ENCODE measurements around the gene AP1S1. TPM values are rescaled to one million over a fixed set of nuclear protein-coding genes. Genes with fewer than 3 reads are reported as not detected.
"Not testable (repeated sequence)": the region's sequence is repeated elsewhere in the genome, so short reads cannot be mapped to it uniquely, and the experiment has no call there.

The AP1S1 gene
- polyA plus RNA-seq, 3 donors = 72.1 to 82.5 (median 76.9) TPM

- no peak for DNase-seq (ENCODE audit: low read depth in 3 of 3, low spot score in 2 of 3)
These were observed 29.8 kb upstream of the AP1S1 start for GRCh38 chr7:101124376-101125056.

DNA sequence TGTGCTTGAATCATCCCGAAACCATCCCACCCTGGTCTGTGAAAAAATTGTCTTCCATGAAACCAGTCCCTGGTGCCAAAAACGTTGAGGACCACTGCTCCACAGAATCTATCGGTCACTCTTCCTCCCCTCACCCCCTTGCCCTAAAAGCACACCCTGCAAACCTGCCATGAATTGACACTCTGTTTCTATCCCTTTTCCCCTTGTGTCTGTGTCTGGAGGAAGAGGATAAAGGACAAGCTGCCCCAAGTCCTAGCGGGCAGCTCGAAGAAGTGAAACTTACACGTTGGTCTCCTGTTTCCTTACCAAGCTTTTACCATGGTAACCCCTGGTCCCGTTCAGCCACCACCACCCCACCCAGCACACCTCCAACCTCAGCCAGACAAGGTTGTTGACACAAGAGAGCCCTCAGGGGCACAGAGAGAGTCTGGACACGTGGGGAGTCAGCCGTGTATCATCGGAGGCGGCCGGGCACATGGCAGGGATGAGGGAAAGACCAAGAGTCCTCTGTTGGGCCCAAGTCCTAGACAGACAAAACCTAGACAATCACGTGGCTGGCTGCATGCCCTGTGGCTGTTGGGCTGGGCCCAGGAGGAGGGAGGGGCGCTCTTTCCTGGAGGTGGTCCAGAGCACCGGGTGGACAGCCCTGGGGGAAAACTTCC lies 28.2 kb upstream of the AP1S1 start:
- no peak for DNase-seq (ENCODE audit: low read depth in 3 of 3, low spot score in 2 of 3)

DNA sequence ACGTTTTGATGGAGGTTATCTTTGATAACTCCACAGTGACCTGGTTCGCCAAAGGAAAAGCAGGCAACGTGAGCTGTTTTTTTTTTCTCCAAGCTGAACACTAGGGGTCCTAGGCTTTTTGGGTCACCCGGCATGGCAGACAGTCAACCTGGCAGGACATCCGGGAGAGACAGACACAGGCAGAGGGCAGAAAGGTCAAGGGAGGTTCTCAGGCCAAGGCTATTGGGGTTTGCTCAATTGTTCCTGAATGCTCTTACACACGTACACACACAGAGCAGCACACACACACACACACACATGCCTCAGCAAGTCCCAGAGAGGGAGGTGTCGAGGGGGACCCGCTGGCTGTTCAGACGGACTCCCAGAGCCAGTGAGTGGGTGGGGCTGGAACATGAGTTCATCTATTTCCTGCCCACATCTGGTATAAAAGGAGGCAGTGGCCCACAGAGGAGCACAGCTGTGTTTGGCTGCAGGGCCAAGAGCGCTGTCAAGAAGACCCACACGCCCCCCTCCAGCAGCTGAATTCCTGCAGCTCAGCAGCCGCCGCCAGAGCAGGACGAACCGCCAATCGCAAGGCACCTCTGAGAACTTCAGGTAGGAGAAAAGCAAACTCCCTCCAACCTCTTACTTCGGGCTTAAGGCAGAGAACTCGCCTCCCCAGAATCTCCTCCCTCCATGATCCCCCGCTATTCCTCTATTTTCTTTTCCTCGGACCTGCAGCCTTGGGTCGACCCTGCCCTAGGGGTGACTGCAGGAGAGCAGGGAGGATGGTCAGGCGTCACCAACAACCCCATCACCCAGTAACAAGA lies 27.4 kb upstream of the AP1S1 start, which contains the start of gene SERPINE1:
SERPINE1 (plus strand) TSS at position 454 of the 809 bp plus-strand sequence. CDS start 1,290 bp downstream, outside the sequence.
- DNase-seq (ENCODE audit: low read depth in 3 of 3, low spot score in 2 of 3) = peak; percentile 73 to 79 (median 77)

DNA sequence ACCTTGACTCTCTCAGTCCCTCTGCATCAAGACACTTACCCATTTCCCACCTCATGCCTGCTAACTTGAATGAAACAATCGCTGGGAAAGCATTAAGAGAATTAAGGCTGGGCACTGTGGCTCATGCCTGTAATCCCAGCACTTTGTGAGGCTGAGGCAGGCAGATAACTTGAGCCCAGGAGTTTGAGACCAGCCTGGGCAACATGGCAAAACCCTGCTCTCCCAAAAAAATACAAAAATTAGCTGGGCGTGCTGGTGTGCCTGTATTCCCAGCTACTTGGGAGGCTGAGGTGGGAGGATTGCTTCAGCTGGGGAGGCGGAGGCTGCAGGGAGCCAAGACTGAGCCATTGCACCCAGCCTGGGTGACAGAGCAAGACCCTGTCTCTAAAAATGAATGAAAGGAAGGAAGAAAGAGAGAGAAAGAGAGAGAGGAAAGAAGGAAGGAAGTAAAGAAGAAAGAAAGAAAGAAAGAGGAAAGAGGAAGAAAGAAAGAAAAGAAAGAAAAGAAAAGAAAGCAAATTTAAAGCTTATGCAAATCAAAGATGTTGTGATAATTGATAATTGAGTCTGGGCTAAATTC lies 26.7 kb upstream of the AP1S1 start:
- DNase-seq (ENCODE audit: low read depth in 3 of 3, low spot score in 2 of 3) = no peak

- DNase-seq (ENCODE audit: low read depth in 3 of 3, low spot score in 2 of 3) = no peak
These were observed 26.0 kb upstream of the AP1S1 start for GRCh38 chr7:101128040-101128834.

DNA sequence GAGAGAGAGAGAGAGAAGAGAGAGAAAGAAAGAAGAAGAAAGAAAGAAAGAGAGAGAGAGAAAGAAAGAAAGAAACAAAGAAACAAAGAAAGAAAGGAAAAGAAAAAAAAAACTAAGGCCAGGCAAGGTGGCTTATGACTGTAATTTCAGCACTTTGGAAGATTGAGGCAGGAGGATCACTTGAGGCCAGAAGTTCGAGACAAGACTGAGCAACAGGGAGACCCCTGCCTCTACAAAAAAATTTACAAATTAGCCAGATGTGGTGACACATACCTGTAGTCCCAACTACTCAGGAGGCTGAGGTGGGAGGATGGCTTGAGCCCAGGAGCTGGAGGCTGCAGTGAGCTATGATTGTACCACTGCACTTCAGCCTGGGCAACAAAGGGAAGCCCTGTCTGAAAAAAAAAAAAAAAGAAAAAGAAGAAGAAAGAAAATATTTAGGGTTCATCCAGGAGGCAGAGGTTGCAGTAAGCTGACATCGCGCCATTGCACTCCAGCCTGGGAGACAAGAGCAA lies 24.6 kb upstream of the AP1S1 start:
- DNase-seq (ENCODE audit: low read depth in 3 of 3, low spot score in 2 of 3) = no peak

DNA sequence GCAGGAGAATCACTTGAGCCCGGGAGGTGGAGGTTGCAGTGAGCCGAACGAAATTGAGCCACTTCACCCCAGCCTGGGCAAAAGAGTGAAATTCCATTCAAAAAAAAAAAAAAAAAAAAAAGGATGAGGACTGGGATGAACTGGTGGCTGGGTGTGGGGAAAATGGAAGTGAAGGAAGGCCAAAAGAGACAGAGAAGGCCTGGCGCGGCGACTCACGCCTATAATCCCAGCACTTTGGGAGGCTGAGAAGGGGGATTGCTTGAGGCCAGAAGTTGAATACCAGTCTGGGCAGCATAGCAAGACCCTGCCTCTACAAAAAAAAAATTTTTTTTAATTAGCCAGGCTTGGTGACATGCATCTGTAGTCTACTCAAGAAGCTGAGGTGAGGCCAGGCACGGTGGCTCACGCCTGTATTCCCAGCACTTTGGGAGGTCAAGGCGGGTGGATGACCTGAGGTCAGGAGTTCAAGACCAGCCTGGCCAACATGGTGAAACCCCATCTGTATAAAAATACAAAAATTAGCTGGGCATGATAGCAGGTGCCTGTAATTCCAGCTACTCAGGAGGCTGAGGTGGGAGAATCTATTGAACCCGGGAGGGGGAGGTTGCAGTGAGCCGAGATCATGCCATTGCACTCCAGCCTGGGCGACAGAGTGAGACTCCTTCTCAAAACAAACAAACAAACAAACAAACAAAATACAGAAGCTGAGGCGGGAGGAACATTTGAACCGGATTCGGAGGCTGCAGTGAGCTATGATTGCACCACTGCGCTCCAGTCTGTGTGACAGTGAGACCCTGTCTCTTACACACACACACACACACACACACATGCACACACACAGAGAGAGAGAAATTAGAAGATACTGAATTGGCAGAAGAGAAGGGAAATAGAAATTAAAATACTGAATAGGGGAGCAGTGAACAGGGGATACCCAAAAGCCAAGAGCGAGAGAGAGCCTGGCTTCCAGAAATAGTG lies 21.4 kb upstream of the AP1S1 start:
- not testable (repeated sequence) for DNase-seq (ENCODE audit: low read depth in 3 of 3, low spot score in 2 of 3)

DNA sequence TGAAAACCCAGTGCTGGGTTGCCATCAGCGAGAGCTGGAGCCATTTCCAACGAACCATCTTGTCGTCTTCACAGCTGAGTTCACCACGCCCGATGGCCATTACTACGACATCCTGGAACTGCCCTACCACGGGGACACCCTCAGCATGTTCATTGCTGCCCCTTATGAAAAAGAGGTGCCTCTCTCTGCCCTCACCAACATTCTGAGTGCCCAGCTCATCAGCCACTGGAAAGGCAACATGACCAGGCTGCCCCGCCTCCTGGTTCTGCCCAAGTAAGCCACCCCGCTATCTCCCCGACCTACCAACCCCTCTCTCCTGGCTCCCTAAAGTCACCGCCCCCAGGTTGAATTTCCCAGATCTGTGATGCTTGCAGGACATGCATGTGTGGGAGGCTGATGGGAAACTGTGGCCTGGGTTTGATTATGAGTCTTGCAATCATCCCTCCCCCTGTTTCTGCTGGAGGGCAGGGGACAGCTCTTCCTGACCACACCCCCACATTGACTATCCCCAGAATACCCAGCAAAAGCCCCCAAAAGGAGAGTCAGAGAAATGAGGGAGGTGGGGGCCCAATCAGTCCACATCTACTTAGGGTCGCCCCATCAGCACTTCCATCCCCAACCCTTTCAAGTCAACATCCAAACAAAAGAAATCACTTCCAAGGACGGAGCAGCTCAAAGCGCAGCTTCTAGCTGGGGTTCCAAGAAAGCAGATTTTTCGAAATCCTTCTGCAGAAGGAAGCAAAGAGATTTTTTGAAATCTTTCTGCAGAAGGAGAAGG lies 20.5 kb upstream of the AP1S1 start:
- no peak for DNase-seq (ENCODE audit: low read depth in 3 of 3, low spot score in 2 of 3)

DNA sequence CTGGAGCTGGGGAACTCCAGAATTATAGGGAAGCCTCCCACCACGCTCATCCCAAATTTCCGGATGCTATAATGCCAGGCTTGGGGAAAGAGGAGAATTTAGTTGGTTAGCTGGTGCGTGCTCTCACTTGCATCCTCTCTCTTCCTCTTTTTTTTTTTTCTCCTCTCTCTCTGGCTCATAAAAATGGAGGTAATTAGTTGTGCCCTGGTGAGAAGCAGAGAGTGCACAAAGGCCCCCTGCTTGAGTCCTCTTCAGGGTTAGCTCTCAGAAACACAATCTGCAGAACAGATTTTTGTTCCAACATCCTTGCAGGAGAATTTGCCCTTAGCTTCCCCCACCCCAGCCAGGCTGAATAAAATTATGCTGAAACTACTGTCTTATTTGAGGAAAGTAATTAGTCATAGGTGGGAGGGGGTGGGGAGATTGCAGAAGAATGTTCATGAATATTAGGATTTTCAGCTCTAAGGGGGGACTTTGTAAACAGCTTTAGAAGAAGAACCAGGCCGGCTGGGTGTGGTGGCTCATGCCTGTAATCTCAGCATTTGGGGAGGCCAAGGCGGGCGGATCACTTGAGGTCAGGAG lies 19.8 kb upstream of the AP1S1 start:
- no peak for DNase-seq (ENCODE audit: low read depth in 3 of 3, low spot score in 2 of 3)

- no peak for DNase-seq (ENCODE audit: low read depth in 3 of 3, low spot score in 2 of 3)
These were observed 16.5 kb upstream of the AP1S1 start for GRCh38 chr7:101137651-101138212.

GRCh38 chr7:101138213-101138870 lies 15.9 kb upstream of the AP1S1 start:
- DNase-seq (ENCODE audit: low read depth in 3 of 3, low spot score in 2 of 3) = no peak

GRCh38 chr7:101140339-101140699 lies 14.0 kb upstream of the AP1S1 start:
- DNase-seq (ENCODE audit: low read depth in 3 of 3, low spot score in 2 of 3) = no peak

DNA sequence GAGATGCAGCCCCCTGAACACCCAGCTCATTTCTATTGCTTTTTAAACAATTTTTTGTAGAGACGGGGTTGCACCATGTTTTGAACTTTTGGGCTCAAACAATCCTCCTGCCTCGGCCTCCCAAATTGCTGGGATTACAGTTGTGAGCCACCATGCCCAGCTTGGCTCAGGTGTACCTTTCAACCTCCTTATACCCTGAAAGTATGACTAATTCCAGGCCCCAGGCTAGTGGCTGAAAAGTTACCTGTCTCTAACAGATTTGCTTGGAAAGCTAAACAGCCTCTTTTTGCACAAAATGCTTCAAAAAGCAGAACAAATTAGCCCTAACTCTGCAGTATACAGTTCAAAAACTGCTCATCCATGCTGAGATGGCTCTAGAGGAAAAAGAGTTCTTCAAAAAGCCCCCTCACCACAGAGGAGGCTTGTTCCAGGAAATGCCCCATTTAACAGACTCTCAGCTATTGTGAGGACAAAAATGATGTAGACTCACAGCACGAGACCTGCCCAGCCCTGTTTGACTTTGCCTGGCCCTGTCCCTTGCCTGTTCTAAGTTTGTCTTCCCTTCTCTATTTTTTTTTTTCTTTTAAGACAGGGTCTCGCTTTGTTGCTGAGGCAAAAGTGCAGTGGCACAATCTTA lies 13.4 kb upstream of the AP1S1 start:
- no peak for DNase-seq (ENCODE audit: low read depth in 3 of 3, low spot score in 2 of 3)

- no peak for DNase-seq (ENCODE audit: low read depth in 3 of 3, low spot score in 2 of 3)
These were observed 2.2 kb upstream of the AP1S1 start for GRCh38 chr7:101151908-101152651.

DNA sequence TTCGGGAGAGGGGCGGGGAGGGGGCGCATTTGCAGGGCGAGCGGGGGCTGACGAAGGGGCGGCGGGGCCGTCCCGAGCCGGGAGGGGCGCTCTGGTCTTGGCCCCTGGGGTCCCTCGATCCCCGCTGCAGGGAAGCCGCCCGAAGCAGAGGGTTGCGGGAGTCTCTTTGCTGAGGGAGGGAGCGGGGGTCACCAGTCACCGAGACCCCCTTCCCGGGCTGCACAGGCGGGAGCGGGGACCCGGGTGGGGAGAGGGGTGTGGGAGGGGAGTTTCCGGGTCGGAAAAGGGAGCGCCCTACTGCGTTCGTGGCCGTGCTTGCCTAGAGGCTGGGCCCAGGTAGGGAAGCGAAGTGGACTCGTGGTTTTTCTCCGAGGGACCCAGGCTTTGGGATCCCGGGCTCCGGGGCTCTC lies 422 bp downstream of the AP1S1 start:
- DNase-seq (ENCODE audit: low read depth in 3 of 3, low spot score in 2 of 3) = no peak

DNA sequence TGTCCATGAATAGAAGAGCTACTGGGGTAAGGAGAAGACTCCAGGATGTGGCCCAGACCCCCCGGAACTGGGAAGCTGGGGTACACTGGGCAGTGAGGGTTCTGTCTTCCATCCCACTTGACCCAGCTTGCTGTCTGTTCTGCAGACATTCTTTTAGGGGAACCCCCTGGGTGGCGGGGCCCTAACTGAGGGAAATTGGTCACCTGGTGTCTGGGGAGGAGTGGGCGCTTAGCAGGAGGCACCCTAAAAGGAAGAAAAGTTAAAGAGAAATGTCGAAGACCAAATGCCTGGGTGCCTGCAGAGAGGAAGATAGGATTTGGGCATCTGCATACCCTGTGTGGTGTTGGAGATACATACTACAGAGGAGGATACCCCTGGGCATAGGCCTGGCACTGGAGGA lies 1.0 kb downstream of the AP1S1 start:
- DNase-seq (ENCODE audit: low read depth in 3 of 3, low spot score in 2 of 3) = no peak
